H1 (cell line): ENCODE data around the gene NID2. TPM values are rescaled to one million over a fixed set of nuclear protein-coding genes. Genes with fewer than 3 reads are reported as not detected.

ENCODE experiments used
- CTCF ChIA-PET: fragments of 300-600 bp; sonication (Branson Sonifier 250); formaldehyde crosslinking; loops from one replicate; lab custom pipeline; 2021; ENCODE audit not compliant: partially characterized antibody; lab: Charles Lee
- POLR2A ChIA-PET: fragments of 300-600 bp; sonication (Branson Sonifier 250); formaldehyde crosslinking; loops from one replicate; lab custom pipeline; 2021; ENCODE audit warnings: inconsistent platforms; ENCODE audit not compliant: partially characterized antibody; lab: Charles Lee
- DNase-seq, 2 experiments: peaks; one replicate each; pipeline versions ENCODE4 v3.0.0 to v3.0.0-alpha.2; 2010 to 2022; ENCODE audit warnings: low spot score in 2 of 2, low read depth in 1 of 2, mixed read lengths in 1 of 2
- FAIRE-seq: peaks from 2 replicates; lab custom pipeline; 2011; peaks lifted over from hg19 to GRCh38; lab: Jason Lieb, UNC
- H2AFZ ChIP-seq: 2 replicates; pipeline ENCODE4 v1.8.1; 2012; ENCODE audit warnings: low read length, inconsistent platforms
- H2AK5ac ChIP-seq: 2 replicates; pipeline ENCODE4 v1.6.1; 2013; ENCODE audit warnings: low read depth, low read length
- H2BK120ac ChIP-seq: replicated peaks from 2 replicates; pipeline ENCODE3; 2013; ENCODE audit warnings: low read depth, low read length, inconsistent platforms
- H2BK12ac ChIP-seq: 2 replicates; pipeline ENCODE4 v1.6.1; 2013; ENCODE audit warnings: low read depth, low read length
- H2BK15ac ChIP-seq: 2 replicates; pipeline ENCODE4 v1.6.1; 2013; ENCODE audit warnings: low read length
- H2BK20ac ChIP-seq: 2 replicates; pipeline ENCODE4 v1.6.1; 2013; ENCODE audit warnings: low read length
- H2BK5ac ChIP-seq: 2 replicates; pipeline ENCODE4 v1.6.1; 2013; ENCODE audit warnings: low read depth, low read length
- H3K14ac ChIP-seq: 2 replicates; pipeline ENCODE4 v1.6.1; 2013; ENCODE audit warnings: inconsistent platforms; ENCODE audit not compliant: insufficient read length
- H3K18ac ChIP-seq: 2 replicates; pipeline ENCODE4 v1.6.1; 2013; ENCODE audit warnings: low read length; ENCODE audit errors: extremely low read depth
- H3K23ac ChIP-seq: 2 replicates; pipeline ENCODE4 v1.6.1; 2013; ENCODE audit warnings: inconsistent platforms; ENCODE audit not compliant: insufficient read length
- H3K23me2 ChIP-seq: 2 replicates; pipeline ENCODE4 v1.6.1; 2013; ENCODE audit warnings: low read depth, low read length
- H3K27ac ChIP-seq: 2 replicates; pipeline ENCODE4 v1.6.1; 2011; ENCODE audit warnings: low read depth, low read length, inconsistent platforms
- H3K27me3 ChIP-seq, 4 experiments: replicated peaks in 1 of 4; 1 replicate in 1 of 4; 2 replicates in 3 of 4; pipeline versions ENCODE4 v1.6.1 to v1.8.1; 2011 to 2013; ENCODE audit warnings: low read length in 3 of 4, mild to moderate bottlenecking in 3 of 4, inconsistent platforms in 2 of 4, mixed read lengths in 2 of 4, moderate library complexity in 1 of 4; ENCODE audit not compliant: control insufficient read depth in 3 of 4, insufficient read depth in 3 of 4; ENCODE audit errors: extremely low read depth in 1 of 4
- H3K36me3 ChIP-seq, 4 experiments: 2 replicates each; pipeline versions ENCODE4 v1.6.1 to v1.8.1; 2011 to 2013; ENCODE audit warnings: mild to moderate bottlenecking in 4 of 4, low read length in 3 of 4, moderate library complexity in 2 of 4, control low read depth in 1 of 4, inconsistent platforms in 1 of 4; ENCODE audit not compliant: insufficient read depth in 4 of 4, control insufficient read depth in 2 of 4
- H3K4ac ChIP-seq: replicated peaks from 2 replicates; pipeline ENCODE3; 2013; ENCODE audit warnings: low read length, low read depth, mixed read lengths, inconsistent platforms; ENCODE audit not compliant: insufficient read length
- H3K4me1 ChIP-seq, 4 experiments: replicated peaks in 1 of 4; 1 replicate in 1 of 4; 2 replicates in 3 of 4; pipeline versions ENCODE4 v1.6.1 to v1.8.1; 2011 to 2013; ENCODE audit warnings: low read length in 3 of 4, inconsistent platforms in 2 of 4, mixed read lengths in 1 of 4; ENCODE audit not compliant: insufficient read depth in 4 of 4, control insufficient read depth in 3 of 4
- H3K4me2 ChIP-seq, 2 experiments: 2 replicates each; pipeline versions ENCODE4 v1.6.1 to v1.8.1; 2011 to 2013; ENCODE audit warnings: low read depth in 2 of 2, low read length in 2 of 2, control low read depth in 1 of 2, inconsistent platforms in 1 of 2, mild to moderate bottlenecking in 1 of 2; ENCODE audit not compliant: insufficient read depth in 1 of 2
- H3K4me3 ChIP-seq, 4 experiments: fragments of 200-600, 300-600 bp in 1 of 4; sonication (generic), shearing (Covaris generic), sonication (Bioruptor Twin) in 1 of 4; 2 replicates each; pipeline versions ENCODE4 v1.5.1 to v1.8.1; 2011 to 2016; ENCODE audit warnings: low read length in 4 of 4, low read depth in 3 of 4, control low read depth in 2 of 4, inconsistent platforms in 2 of 4, mild to moderate bottlenecking in 2 of 4, mixed read lengths in 1 of 4, moderate library complexity in 1 of 4; ENCODE audit not compliant: insufficient read depth in 2 of 4; ENCODE audit errors: extremely low read depth in 1 of 4
- H3K56ac ChIP-seq: replicated peaks from 2 replicates; pipeline ENCODE3; 2013; ENCODE audit warnings: low read depth, mild to moderate bottlenecking, mixed read lengths, low read length, inconsistent platforms; ENCODE audit not compliant: insufficient read length
- H3K79me1 ChIP-seq: 2 replicates; pipeline ENCODE4 v1.6.1; 2013; ENCODE audit warnings: low read depth, low read length, control low read depth
- H3K79me2 ChIP-seq, 2 experiments: 2 replicates each; pipeline versions ENCODE4 v1.6.1 to v1.8.1; 2012 to 2013; ENCODE audit warnings: low read length in 2 of 2, mild to moderate bottlenecking in 2 of 2, inconsistent platforms in 1 of 2; ENCODE audit not compliant: insufficient read depth in 2 of 2, control insufficient read depth in 1 of 2
- H3K9ac ChIP-seq, 4 experiments: replicated peaks in 1 of 4; 1 replicate in 1 of 4; 2 replicates in 3 of 4; pipeline versions ENCODE4 v1.6.1 to v1.8.1; 2011 to 2013; ENCODE audit warnings: low read depth in 3 of 4, low read length in 3 of 4, control low read depth in 2 of 4, mild to moderate bottlenecking in 2 of 4, moderate library complexity in 2 of 4, inconsistent platforms in 1 of 4; ENCODE audit errors: extremely low read depth in 1 of 4
- H3K9me3 ChIP-seq, 2 experiments: 2 replicates each; pipeline versions ENCODE4 v1.6.1 to v1.8.1; 2012 to 2013; ENCODE audit warnings: mild to moderate bottlenecking in 2 of 2, moderate library complexity in 2 of 2, control low read depth in 1 of 2, inconsistent platforms in 1 of 2, low read depth in 1 of 2, low read length in 1 of 2, mixed read lengths in 1 of 2; ENCODE audit not compliant: insufficient read depth in 2 of 2
- H4K20me1 ChIP-seq, 2 experiments: replicated peaks in 1 of 2; 2 replicates each; pipeline versions ENCODE3 to v1.8.1; 2011 to 2013; ENCODE audit warnings: inconsistent platforms in 2 of 2, low read length in 2 of 2, mild to moderate bottlenecking in 1 of 2; ENCODE audit not compliant: insufficient read depth in 2 of 2, control insufficient read depth in 1 of 2
- H4K5ac ChIP-seq: 2 replicates; pipeline ENCODE4 v1.6.1; 2013; ENCODE audit warnings: low read length, low read depth, mixed read lengths, inconsistent platforms; ENCODE audit not compliant: insufficient read length
- H4K8ac ChIP-seq: 2 replicates; pipeline ENCODE4 v1.8.0; 2013; ENCODE audit warnings: mild to moderate bottlenecking, moderate library complexity, low read length, inconsistent platforms; ENCODE audit not compliant: insufficient read depth; ENCODE audit errors: extremely low read depth
- H4K91ac ChIP-seq: replicated peaks from 2 replicates; pipeline ENCODE3; 2013; ENCODE audit warnings: low read length, mixed read lengths, inconsistent platforms; ENCODE audit not compliant: insufficient read length
- EGR1 ChIP-seq: IDR thresholded peaks from 2 replicates; pipeline ENCODE4 v1.6.1; 2011; ENCODE audit warnings: low read depth, low read length, borderline replicate concordance
- GTF2F1 ChIP-seq: IDR thresholded peaks from 2 replicates; pipeline ENCODE4 v1.6.1; 2012; ENCODE audit warnings: low read depth, low read length, improper control_type of control experiment, borderline replicate concordance
- HDAC2 ChIP-seq, 2 experiments: fragments of 300-600 bp in 1 of 2; sonication (generic) in 1 of 2; IDR thresholded peaks; 2 replicates each; pipeline ENCODE4 v1.6.1; 2011 to 2012; ENCODE audit warnings: low read depth in 2 of 2, low read length in 2 of 2, mild to moderate bottlenecking in 2 of 2, moderate library complexity in 2 of 2, borderline replicate concordance in 1 of 2, inconsistent platforms in 1 of 2
- KDM1A ChIP-seq: fragments of 200-600, 300-600 bp; sonication (generic); IDR thresholded peaks from 2 replicates; pipeline ENCODE4 v1.7.1; 2016; ENCODE audit warnings: mild to moderate bottlenecking, low read length, borderline replicate concordance
- KDM5A ChIP-seq: fragments of 200-600 bp; IDR thresholded peaks from 2 replicates; pipeline ENCODE4 v1.7.1; 2012; ENCODE audit warnings: mild to moderate bottlenecking, low read length, inconsistent platforms, mixed read lengths
- POLR2AphosphoS5 ChIP-seq: IDR thresholded peaks from 2 replicates; pipeline ENCODE4 v1.6.1; 2011; ENCODE audit warnings: low read depth, low read length
- RXRA ChIP-seq: IDR thresholded peaks from 2 replicates; pipeline ENCODE4 v1.6.1; 2011; ENCODE audit warnings: low read depth, mild to moderate bottlenecking, low read length, moderate library complexity; ENCODE audit not compliant: insufficient read depth
- SP1 ChIP-seq: IDR thresholded peaks from 2 replicates; pipeline ENCODE4 v1.6.1; 2011; ENCODE audit warnings: low read depth, low read length
- SP4 ChIP-seq: IDR thresholded peaks from 2 replicates; pipeline ENCODE4 v1.6.1; 2012; ENCODE audit warnings: low read length, inconsistent platforms
- YY1 ChIP-seq: IDR thresholded peaks from 2 replicates; pipeline ENCODE4 v1.6.1; 2011; ENCODE audit warnings: low read depth, mild to moderate bottlenecking, low read length
- WGBS, 2 experiments: shearing (Covaris generic) in 1 of 2; methylation state at CpG; one replicate each; pipeline versions ENCODE4 v1.1.6 to v1.1.7; 2013 to 2015; ENCODE audit warnings: low lambda C conversion rate in 2 of 2, mixed read lengths in 2 of 2, inconsistent platforms in 1 of 2, low coverage in 1 of 2, missing lambda C conversion rate in 1 of 2; ENCODE audit not compliant: insufficient replicate concordance in 2 of 2, insufficient coverage in 1 of 2, insufficient read length in 1 of 2; ENCODE audit errors: extremely low coverage in 1 of 2, missing lambda C conversion rate in 1 of 2; 5-methylcytosine and 5-hydroxymethylcytosine counted together
- polyA plus RNA-seq, 7 experiments: library from polyadenylated mRNA; depleted of rRNA in 3 of 7; stranded (reverse) in 5 of 7; unstranded in 2 of 7; fragments of >200 nt in 5 of 7; fragments of 200-250 nt in 2 of 7; gene quantifications; 1 replicate in 5 of 7; 2 replicates in 1 of 7; 4 replicates in 1 of 7; pipeline versions ENCODE4 v1.2.1 to v1.2.3, GENCODE V29; 2011 to 2013; ENCODE audit warnings: missing spikeins in 2 of 7, mixed read lengths in 2 of 7
- total RNA-seq: library from RNA; stranded (reverse); fragmentation: NEBNext Ultra II Directional; extraction: Animal tissue kit (Norgen Biotek cat#: 25700); gene quantifications from 2 replicates; pipeline ENCODE4 v1.2.1, GENCODE V29; 2021
- TF ChIP-seq, protein P1 (sequence below): IDR thresholded peaks from 2 replicates; pipeline ENCODE4 v1.6.1; 2012; ENCODE audit warnings: inconsistent platforms

The NID2 gene
- total and polyA plus RNA-seq, 2 of the 8 experiments (the other 6 are each of a cell fraction or from before 2014, with no cell fraction given), result 6.1 to 12.6 TPM

DNA sequence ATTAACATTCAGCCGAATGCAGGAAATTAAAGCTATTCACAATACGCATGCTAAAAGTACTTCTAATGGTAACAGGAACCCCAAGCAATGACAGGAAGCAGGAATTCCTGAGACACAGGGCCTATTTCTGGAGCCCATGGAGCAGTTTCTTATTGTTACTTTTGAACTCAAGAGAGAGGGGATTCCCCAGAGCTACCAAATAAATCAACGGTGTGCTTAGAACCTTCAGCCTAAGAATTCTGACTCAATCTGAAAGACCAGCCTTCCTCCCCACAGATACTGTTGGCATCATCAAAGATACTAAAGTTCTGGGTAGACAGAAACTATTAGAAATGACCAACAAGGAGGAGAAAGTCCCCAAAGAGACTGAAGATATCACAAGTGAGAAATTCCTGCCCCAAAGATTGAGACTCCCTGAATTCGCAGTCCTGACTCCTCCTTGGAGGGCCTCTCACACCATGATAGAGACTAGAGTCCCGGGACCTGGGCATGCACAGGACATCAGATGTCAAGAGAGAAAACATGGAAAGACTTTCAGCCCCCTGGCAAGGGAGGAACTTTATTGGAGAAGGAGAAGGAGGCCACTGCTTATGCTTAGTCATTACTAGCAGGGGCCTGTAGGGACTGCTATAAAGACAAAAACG, 46.8 kb downstream of the NID2 start:
- Histone ChIP-seq H2BK20ac (no peak overlapping the region), H4K5ac (no peak overlapping the region), H3K4ac (no peak overlapping the region), H3K4me2 (no peak overlapping the region), H4K20me1 (no peaks in the 10 kb centered on the region), H3K9me3 (no peaks in the 10 kb centered on the region), H3K9ac (no peak overlapping the region), H2BK120ac (no peak overlapping the region), H3K27me3 (no peaks in the 10 kb centered on the region), H2BK15ac (no peak overlapping the region), H3K4me3 (no peak overlapping the region), H3K23ac (no peak overlapping the region), H3K56ac (no peak overlapping the region), H3K36me3 (no peaks in the 10 kb centered on the region), H2BK5ac (no peak overlapping the region), H3K18ac (no peak overlapping the region), H3K14ac (no peak overlapping the region), H2AK5ac (no peak overlapping the region), H4K91ac (no peak overlapping the region), H3K79me1 (peaks cover under 1% of the 10 kb centered on the region; the same call in 1 of the 2 replicates), H3K4me1 (peaks cover 0 to 7% (median 4%) of the 10 kb centered on the region in 4 experiments; a peak in 2 of 7 replicates), H3K23me2 (no peaks in the 10 kb centered on the region), H3K27ac (no peak overlapping the region), H4K8ac (no peak overlapping the region), H2BK12ac (no peak overlapping the region), H3K79me2 (no peaks in the 10 kb centered on the region), H2AFZ (no peak overlapping the region)
- CTCF ChIA-PET, result interaction anchor here (1.0 to 3.9 kb wide), 6 partner anchors 8 to 110 kb away, joined by 3 to 25 read pairs (median 5); no protein-coding TSS in a partner anchor
- WGBS, 2 experiments, result 85% methylated on average over 6 of the region's 6 CpGs; no CpG with 5 or more reads in 1 of the 2 experiments
- no peak for FAIRE-seq
- POLR2A ChIA-PET, result no interaction called here
- DNase-seq, result no peak
- no peak for TF ChIP-seq HDAC2 (IDR thresholded peaks at IDR 0.05; ENCODE audit: borderline replicate concordance in 1 of 2, low read depth in 2 of 2, low read length in 2 of 2)
- no peak for TF ChIP-seq RXRA
- TF ChIP-seq, protein P1, sequence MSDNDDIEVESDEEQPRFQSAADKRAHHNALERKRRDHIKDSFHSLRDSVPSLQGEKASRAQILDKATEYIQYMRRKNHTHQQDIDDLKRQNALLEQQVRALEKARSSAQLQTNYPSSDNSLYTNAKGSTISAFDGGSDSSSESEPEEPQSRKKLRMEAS, result no peak
- no peak for TF ChIP-seq SP1
- TF ChIP-seq GTF2F1, result no peak
- TF ChIP-seq POLR2AphosphoS5, result no peak
- no peak for TF ChIP-seq KDM1A
- no peak for TF ChIP-seq EGR1
- TF ChIP-seq YY1, result no peak
- TF ChIP-seq SP4, result no peak
- no peak for TF ChIP-seq KDM5A
